Ovary (tissue), 3 donors: ENCODE results near the gene GRIFIN.

Source experiments
- CTCF ChIP-seq, 3 donors: fragments of 450-650 bp in 2 of 3; fragments of 200-600 bp in 1 of 3; IDR thresholded peaks; one replicate each; pipeline versions ENCODE4 v1.5.1 to v1.8.0; 2016 to 2022; ENCODE audit warnings: antibody characterized with exemption in 3 of 3, mild to moderate bottlenecking in 1 of 3
- EP300 ChIP-seq: sonication (generic); formaldehyde crosslinking; IDR thresholded peaks from one replicate; pipeline ENCODE4 v1.6.1; 2017; ENCODE audit warnings: antibody characterized with exemption
- POLR2A ChIP-seq: fragments of 450-650 bp; IDR thresholded peaks from one replicate; pipeline ENCODE4 v1.6.1; 2017; ENCODE audit warnings: antibody characterized with exemption, mild to moderate bottlenecking, moderate library complexity
- donor health status: DM: no; HTN: no; CAD: no.

- TF ChIP-seq EP300 (no peak), CTCF (IDR thresholded peaks at IDR 0.05) (no peak), POLR2A (no peak)
These were observed 29.5 kb downstream of the GRIFIN start for GRCh38 chr7:2446676-2447075.
